B cell (primary cell): Measurements from ENCODE around the gene SLC22A17. TPM values are rescaled to one million over a fixed set of nuclear protein-coding genes. Genes with fewer than 3 reads are reported as not detected.

Experiments used
- ATAC-seq: fragments of 200-7000 bp; cut with Tn5 transposase; one replicate; pipeline ENCODE4 v1.10.0; 2021; ENCODE audit warnings: low read depth, mild to moderate bottlenecking, moderate number of reproducible peaks, moderate library complexity
- CTCF ChIA-PET: fragments of 350-600 bp; sonication (Branson Sonifier 250); formaldehyde crosslinking; loops from one replicate; lab custom pipeline; 2021; ENCODE audit warnings: antibody characterized with exemption, inconsistent platforms; lab: Charles Lee
- POLR2A ChIA-PET: fragments of 350-600 bp; sonication (Branson Sonifier 250); formaldehyde crosslinking; loops from one replicate; lab custom pipeline; 2021; ENCODE audit warnings: antibody characterized with exemption; lab: Charles Lee
- DNase-seq: peaks from one replicate; pipeline ENCODE4 v3.0.0; 2013
- H2AFZ ChIP-seq: 2 replicates; pipeline ENCODE4 v1.6.1; 2012; ENCODE audit warnings: mild to moderate bottlenecking, low read depth, low read length; ENCODE audit not compliant: insufficient read depth, poor library complexity, severe bottlenecking
- H3K27ac ChIP-seq, 2 donors: 1 replicate in 1 of 2; 2 replicates in 1 of 2; pipeline ENCODE4 v1.5.1; 2012 to 2013; ENCODE audit warnings: low read length in 2 of 2, mild to moderate bottlenecking in 2 of 2, moderate library complexity in 1 of 2
- H3K27me3 ChIP-seq, 4 experiments: fragments of 200-600 bp in 1 of 4; sonication (generic) in 1 of 4; replicated peaks in 1 of 4; 1 replicate in 2 of 4; 2 replicates in 2 of 4; pipeline versions ENCODE4 v1.6.1 to v1.7.0; 2013 to 2016; ENCODE audit warnings: low read length in 3 of 4, mild to moderate bottlenecking in 2 of 4, mixed read lengths in 1 of 4, moderate library complexity in 1 of 4; ENCODE audit not compliant: insufficient read depth in 4 of 4, control insufficient read depth in 3 of 4; ENCODE audit errors: control extremely low read depth in 1 of 4
- H3K36me3 ChIP-seq, 2 experiments: replicated peaks in 1 of 2; 1 replicate in 1 of 2; 2 replicates in 1 of 2; pipeline versions ENCODE4 v1.6.1 to v1.7.1; 2013; ENCODE audit warnings: low read length in 1 of 2; ENCODE audit not compliant: insufficient read depth in 2 of 2, control insufficient read depth in 1 of 2; ENCODE audit errors: control extremely low read depth in 1 of 2, extremely low read depth in 1 of 2
- H3K4me1 ChIP-seq, 2 donors: fragments of 200-600 bp in 1 of 2; sonication (generic) in 1 of 2; 1 replicate in 1 of 2; 2 replicates in 1 of 2; pipeline versions ENCODE4 v1.5.1 to v1.6.1; 2013 to 2017; ENCODE audit warnings: low read length in 2 of 2; ENCODE audit not compliant: control insufficient read depth in 2 of 2, insufficient read depth in 2 of 2
- H3K4me2 ChIP-seq: replicated peaks from 2 replicates; pipeline ENCODE3; 2012; ENCODE audit warnings: mild to moderate bottlenecking, low read depth, low read length; ENCODE audit not compliant: poor library complexity, severe bottlenecking
- H3K4me3 ChIP-seq, 5 experiments: fragments of 200-600 bp in 1 of 5; sonication (generic) in 1 of 5; 1 replicate in 3 of 5; 2 replicates in 2 of 5; pipeline versions ENCODE4 v1.5.1 to v1.7.0; 2011 to 2016; ENCODE audit warnings: low read length in 4 of 5, mild to moderate bottlenecking in 4 of 5, low read depth in 2 of 5, control low read depth in 1 of 5, moderate library complexity in 1 of 5; ENCODE audit not compliant: insufficient read depth in 1 of 5; ENCODE audit errors: control extremely low read depth in 1 of 5, extremely low read depth in 1 of 5
- H3K79me2 ChIP-seq: fragments of 200-600 bp; sonication (generic); one replicate; pipeline ENCODE4 v1.6.0; 2016; ENCODE audit warnings: low read length; ENCODE audit not compliant: control insufficient read depth, insufficient read depth
- H3K9ac ChIP-seq: fragments of 200-600 bp; sonication (generic); 2 replicates; pipeline ENCODE4 v1.6.1; 2017; ENCODE audit warnings: mild to moderate bottlenecking, low read length, moderate library complexity
- H3K9me3 ChIP-seq, 3 donors: one replicate each; pipeline versions ENCODE4 v1.6.1 to v1.7.1; 2013; ENCODE audit warnings: low read length in 2 of 3; ENCODE audit not compliant: control insufficient read depth in 2 of 3, insufficient read depth in 1 of 3; ENCODE audit errors: control extremely low read depth in 1 of 3
- H4K20me1 ChIP-seq: 2 replicates; pipeline ENCODE4 v1.6.0; 2012; ENCODE audit warnings: mild to moderate bottlenecking, low read length; ENCODE audit not compliant: insufficient read depth, control insufficient read depth, poor library complexity, severe bottlenecking
- H3K27ac Mint-ChIP-seq: one replicate; pipeline ENCODE4 v1.8.0; 2021; ENCODE audit warnings: mixed read lengths
- H3K27me3 Mint-ChIP-seq: one replicate; pipeline ENCODE4 v1.8.0; 2021; ENCODE audit warnings: mixed read lengths
- H3K4me1 Mint-ChIP-seq: one replicate; pipeline ENCODE4 v1.8.0; 2021; ENCODE audit warnings: mixed read lengths
- H3K4me3 Mint-ChIP-seq: one replicate; pipeline ENCODE4 v1.8.0; 2021; ENCODE audit warnings: mixed read lengths
- H3K9me3 Mint-ChIP-seq: one replicate; pipeline ENCODE4 v1.8.0; 2022; ENCODE audit warnings: mixed read lengths; ENCODE audit not compliant: insufficient read depth
- CTCF ChIP-seq: fragments of 200-600 bp; IDR thresholded peaks from one replicate; pipeline ENCODE4 v1.8.0; 2022; ENCODE audit warnings: antibody characterized with exemption, mild to moderate bottlenecking
- EZH2 ChIP-seq: IDR thresholded peaks from 2 replicates; pipeline ENCODE4 v1.6.1; 2012; ENCODE audit warnings: borderline replicate concordance, low read depth, mild to moderate bottlenecking, moderate library complexity, low read length; ENCODE audit not compliant: insufficient read depth, poor library complexity, severe bottlenecking
- WGBS: methylation state at CpG from one replicate; pipeline ENCODE4 v1.1.5; 2013; ENCODE audit warnings: missing lambda C conversion rate; ENCODE audit not compliant: insufficient coverage; 5-methylcytosine and 5-hydroxymethylcytosine counted together
- intact Hi-C: fragments of 100-400 bp; cut with micrococcal nuclease; formaldehyde crosslinking; loops from one replicate; pipeline ENCODE4 v1.10.0; 2022
- polyA plus RNA-seq: library from polyadenylated mRNA; depleted of rRNA; stranded (reverse); fragments of >200 nt; gene quantifications from 2 replicates; pipeline ENCODE4 v1.2.3, GENCODE V29; 2012
- total RNA-seq, 2 donors: library from RNA; stranded (reverse); fragments of 120-200 nt in 1 of 2; gene quantifications; 1 replicate in 1 of 2; 2 replicates in 1 of 2; pipeline versions ENCODE4 v1.2.3 to v1.2.4, GENCODE V29; 2013 to 2022

The SLC22A17 gene
- total and polyA plus RNA-seq, 2 donors (not counting 1 experiment from before 2014, with no cell fraction given): 0.89 to 0.92 TPM

- Mint-ChIP-seq H3K27me3 (no peaks in the 10 kb centered on the region), H3K9me3 (no peaks in the 10 kb centered on the region), H3K27ac (peak overlapping the region; percentile 95), H3K4me1 (peaks cover 30% of the 10 kb centered on the region), H3K4me3 (peak overlapping the region; percentile 98)
- peaks cover 17 to 20% of the 10 kb centered on the region in 2 donors for H3K4me1 ChIP-seq
- no peaks in the 10 kb centered on the region for H3K9me3 ChIP-seq
- no peaks in the 10 kb centered on the region for H3K27me3 ChIP-seq
- no peak for ATAC-seq
- peak overlapping the region; percentile 98 for H3K4me2 ChIP-seq
- peak overlapping the region; percentile 86 for H3K9ac ChIP-seq
- H3K79me2 ChIP-seq: peaks cover 6% of the 10 kb centered on the region
- H3K4me3 ChIP-seq: peak overlapping the region; percentile 69 to 80 (median 76)
- peak; percentile 64 for DNase-seq
- no peaks in the 10 kb centered on the region for H4K20me1 ChIP-seq
- intact Hi-C loops: loop anchor here (1.0 to 10.0 kb wide), 15 partner anchors 14 to 1918 kb away; partner anchors contain the start of genes ACIN1, C14orf119, HOMEZ and MDP1
- WGBS: 10% methylated on average over 7 of the region's 13 CpGs
- TF ChIP-seq CTCF (no peak), EZH2 (no peak)
- peak overlapping the region; percentile 71 for H2AFZ ChIP-seq
- peaks cover 0 to 14% of the 10 kb centered on the region in 2 experiments for H3K36me3 ChIP-seq
- ChIA-PET POLR2A (interaction anchor here (2.1 to 5.0 kb wide), 3 partner anchors 15 to 206 kb away, joined by 11 to 84 read pairs (median 26); partner anchors contain the start of genes ACIN1, C14orf119, HOMEZ and PABPN1), CTCF (interaction anchor here (1.0 to 8.6 kb wide), 8 partner anchors 15 to 228 kb away, joined by 3 to 56 read pairs (median 6); partner anchors contain the start of genes ACIN1, C14orf119, HOMEZ and PABPN1)
- peak overlapping the region; percentile 95 to 96 for H3K27ac ChIP-seq
Observed at GRCh38 chr14:23300687-23301223, 51.9 kb downstream of the SLC22A17 start.
